NOMO-1 treated with dmso at 0.1 percent for 144 hours (cell line): ENCODE results near the gene CACNA1S.

Experiments used
- DNase-seq: peaks from one replicate; lab custom pipeline; 2025; ENCODE audit not compliant: unreplicated experiment; lab: John Stamatoyannopoulos, UW

Gene CACNA1S

DNA sequence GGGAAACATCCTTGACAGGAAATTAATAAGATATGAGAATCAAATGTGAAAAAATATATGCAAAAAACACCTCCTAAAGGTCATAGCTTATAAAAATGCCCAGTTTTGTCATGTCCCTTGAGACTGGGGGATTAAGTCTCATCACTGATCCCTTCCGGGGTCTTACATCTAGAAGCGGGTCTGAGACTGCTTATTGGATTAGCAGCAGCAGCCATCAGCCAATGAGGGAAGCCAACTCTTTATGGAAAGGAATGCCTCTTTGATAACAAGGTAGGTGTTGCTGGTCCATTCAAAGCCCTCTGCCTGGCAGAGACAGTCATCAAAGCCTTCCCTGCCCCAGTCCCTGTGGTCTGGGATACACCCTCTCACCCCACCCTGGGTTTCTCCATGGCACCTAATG lies 3.9 kb upstream of the CACNA1S start:
- no peak for DNase-seq

DNA sequence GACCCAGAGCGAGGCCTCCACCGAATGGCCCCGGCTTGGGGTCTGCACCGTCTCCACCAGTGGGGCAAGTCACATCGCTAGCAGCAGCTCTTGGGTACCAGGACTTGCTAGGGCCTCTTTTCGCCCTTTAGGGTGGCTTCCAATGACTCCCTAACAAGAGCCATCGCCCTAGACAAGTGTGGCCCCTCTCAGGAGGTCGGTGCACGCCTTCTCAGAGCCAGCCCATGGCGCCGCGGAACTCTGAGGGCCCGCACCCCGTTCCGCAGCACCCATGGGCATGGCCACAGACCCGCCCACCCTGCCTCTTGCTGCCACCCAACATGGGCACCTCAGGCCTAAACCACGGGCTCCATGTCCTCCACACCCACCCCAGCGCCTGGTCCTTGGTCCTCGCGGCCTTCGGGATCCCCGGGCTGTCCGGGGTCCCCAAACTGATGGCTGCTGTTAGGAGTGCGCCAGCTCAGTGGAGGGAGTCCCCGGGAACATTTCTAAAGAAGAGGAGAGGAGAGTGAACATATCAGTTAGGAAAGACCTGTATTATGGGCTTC lies 3.2 kb upstream of the CACNA1S start:
- no peak for DNase-seq

DNA sequence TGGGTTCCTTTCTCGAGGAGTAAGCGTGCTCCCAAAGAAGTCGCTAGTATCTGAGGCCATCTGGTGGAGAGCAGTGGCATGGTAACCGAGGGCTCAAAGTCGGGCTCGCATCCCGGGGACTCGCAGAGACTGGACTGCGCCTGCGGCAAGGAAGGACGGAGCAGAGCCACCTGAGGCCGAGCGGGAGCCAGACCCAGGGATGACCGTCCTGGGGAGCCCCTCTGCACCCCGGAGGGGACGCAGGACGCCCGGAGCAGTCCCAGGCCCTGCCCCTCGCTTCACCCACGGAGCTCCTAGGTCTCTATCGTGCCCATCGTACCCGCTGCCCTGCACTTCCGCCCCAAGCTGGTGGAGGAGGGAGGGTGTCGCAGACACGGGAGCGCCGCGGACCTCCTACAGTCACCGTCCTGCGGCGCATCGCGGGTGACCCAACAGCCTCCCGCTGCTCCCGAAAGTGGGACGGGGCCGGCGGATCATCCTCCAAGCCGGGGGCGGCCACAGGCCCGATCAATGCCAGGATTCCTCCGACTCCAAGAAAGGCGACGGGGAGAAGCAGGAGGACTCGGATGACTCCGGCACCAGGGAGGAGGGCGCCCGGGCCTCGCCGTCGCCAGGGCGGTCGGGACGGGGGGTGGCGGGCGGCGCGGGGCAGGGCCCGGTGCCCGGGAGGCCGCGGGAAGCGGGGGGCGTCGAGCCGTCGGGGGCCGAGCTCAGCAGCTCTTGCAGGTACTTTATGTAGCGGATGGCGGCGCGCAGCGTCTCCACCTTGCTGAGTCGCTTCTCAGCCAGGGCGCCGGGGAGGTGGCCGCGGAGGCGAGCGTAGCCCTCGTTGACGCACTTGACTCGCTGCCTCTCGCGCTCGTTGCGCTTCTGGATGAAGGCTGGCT lies 2.3 kb upstream of the CACNA1S start:
- DNase-seq, result peak; percentile 78

DNA sequence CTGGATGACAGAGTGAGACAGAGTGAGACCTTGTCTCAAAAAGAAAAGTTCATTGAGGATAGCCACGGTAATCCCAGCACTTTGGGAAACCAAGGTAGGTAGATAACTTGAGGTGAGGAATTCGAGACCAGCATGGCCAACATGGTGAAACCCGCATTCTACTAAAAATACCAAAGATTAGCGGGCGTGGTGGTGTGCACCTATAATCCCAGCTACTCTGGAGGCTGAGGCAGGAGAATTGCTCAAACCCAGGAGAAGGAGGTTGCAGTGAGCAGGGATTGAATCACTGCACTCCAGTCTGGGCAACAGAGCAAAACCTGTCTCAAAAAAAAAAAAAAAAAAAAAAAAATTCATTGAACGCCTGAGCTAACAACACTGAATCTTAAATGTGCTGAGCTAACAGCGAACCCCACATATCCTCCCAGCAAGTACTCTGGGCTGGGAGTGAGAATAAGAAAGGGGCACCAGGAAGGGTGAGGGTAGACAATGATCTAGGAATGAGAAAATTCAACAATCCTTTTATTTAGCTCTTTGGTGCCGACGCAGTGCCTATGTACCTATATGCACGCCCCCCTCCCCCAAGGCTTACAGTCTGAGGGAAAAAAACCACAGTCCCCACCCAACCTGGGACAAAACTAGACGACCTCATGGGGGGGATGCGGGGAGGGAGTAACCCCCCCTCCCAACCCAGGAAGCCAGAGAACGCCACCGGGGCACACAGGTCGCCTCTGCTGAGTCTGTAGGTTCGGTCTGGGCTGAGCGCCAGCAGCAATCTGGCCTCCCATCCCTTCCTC lies 1.4 kb upstream of the CACNA1S start:
- no peak for DNase-seq

DNA sequence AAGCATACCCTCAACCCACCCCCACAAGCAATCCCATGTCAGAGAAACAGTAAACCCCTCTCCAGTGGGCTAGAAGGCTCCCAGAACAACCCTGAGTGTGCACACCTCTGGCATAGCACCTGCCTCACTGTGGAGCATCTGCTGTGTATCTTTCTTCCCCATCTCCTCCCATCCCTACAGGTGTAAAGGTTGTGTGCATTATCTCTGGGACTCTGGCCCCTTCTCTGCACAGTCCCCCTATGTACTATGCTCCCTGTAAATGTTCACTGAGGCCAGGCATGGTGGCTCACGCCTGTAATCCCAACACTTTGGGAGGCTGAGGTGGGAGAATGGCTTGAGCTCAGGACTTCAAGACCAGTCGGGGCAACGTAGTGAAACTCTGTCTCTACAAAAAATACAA lies 700 bp upstream of the CACNA1S start:
- DNase-seq, result no peak

DNA sequence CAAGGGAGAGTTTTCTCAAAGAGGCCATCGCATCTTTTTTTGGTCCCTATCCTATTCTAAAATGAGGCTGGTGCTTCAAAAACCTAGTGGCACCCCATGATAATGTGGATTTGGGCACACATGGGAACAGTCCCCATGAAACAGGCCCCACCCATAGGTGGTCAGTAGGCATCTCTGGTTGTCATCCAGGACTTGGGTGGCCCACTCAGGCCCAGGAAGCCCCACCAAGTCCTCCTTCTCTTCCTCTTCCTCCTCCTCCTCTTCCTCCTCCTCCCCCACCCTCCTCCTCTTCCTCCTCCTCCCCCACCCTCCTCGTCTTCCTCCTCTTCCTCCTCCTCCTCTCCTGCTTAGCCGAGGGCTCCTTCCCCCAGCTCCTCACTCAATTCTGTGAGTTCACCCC lies 554 bp downstream of the CACNA1S start:
- DNase-seq, result no peak

DNA sequence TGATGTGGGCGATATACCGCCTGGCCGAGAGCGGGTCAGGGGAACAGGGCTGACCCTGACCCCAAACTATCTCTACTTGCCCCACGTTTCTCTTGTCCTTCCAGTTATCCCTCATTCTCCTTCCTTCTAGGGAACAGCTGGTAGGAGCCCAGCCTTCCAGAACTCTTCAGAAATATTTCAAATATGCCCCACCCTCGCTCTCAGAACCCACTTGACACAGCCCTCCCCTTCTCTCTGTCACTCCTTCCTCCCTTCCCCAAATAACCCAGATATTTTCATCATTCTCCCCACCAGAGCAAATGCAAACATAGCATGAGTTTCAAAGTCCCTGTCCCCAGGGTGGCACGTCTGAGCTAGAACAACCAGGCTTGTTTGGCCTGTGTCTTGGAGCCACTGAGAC lies 1.1 kb downstream of the CACNA1S start:
- DNase-seq, result no peak

DNA sequence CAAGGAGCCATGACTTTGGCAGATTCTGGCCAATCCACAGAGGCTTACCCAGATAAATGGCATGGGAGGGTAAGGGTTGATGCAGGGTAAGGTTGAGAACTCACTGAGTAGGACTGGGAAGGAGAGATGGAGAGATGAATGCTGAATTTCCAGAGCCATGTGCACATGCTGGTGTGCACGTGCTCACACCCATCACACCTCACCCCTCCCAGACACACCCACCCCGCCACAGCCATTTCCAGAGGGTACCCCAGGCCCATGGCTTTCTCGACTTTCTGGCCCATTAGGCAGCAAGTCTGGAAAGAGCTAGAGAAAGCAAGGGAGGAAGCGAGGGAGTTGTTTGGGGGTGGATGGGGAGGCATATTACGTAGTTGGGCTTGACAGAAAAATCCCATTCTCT lies 1.6 kb downstream of the CACNA1S start:
- DNase-seq, result no peak

DNA sequence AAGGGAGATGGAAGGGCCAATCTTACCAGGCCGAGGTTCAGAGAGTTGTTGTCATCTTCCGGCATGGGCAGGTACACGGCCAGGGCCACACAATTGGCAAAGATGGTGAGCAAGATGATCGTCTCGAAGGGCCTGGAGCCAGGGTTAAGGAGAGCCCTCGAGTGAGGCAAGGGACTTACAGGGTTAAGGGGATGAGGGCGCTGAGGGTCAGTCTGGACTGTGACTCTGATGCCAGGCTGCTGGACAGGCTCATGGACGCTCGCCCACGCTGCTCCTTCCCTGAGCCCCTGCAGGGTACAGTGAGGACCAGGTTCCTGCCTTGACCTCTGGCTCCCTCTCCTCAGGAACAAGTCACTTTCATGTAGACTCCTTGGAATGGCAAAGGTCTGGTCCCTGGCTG lies 2.1 kb downstream of the CACNA1S start:
- DNase-seq, result no peak

DNA sequence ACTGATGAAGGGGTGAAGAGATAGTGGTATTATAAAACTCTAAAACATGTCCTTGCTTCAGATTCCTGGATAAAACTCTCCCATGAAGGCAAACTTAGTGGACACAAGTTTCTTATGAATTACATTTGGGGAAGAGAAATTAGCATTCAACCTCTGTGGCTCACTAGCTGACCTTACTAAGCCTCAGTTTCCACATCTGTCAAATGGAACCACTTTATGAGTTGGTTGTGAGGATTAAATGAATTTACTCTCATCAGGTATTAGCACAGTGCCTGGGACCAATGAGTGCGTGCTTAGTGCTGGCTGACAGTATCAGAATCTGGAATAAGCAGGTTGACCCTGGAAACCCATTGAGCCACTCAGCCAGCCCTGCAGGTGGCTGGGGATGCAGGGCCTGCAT lies 2.6 kb downstream of the CACNA1S start:
- DNase-seq, result no peak

DNA sequence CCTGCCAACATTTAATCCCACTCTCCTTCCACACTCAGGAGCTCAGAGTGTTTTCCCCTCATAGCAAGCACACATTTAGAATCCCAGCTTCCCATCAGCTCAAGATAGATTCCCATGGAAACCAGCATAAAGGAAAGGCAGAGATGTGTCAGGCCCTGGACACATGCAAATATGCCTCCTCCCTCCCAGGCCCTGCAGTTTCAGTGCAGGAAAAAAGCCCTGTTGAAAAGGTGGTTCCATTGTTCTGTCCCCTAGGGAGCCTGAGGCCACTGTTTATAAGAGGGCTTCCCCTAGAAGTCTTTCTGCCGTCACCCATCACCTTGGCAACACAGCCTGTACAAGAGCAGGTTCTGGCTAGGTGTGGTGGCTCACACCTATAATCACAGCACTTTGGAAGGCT lies 3.6 kb downstream of the CACNA1S start:
- DNase-seq, result no peak

DNA sequence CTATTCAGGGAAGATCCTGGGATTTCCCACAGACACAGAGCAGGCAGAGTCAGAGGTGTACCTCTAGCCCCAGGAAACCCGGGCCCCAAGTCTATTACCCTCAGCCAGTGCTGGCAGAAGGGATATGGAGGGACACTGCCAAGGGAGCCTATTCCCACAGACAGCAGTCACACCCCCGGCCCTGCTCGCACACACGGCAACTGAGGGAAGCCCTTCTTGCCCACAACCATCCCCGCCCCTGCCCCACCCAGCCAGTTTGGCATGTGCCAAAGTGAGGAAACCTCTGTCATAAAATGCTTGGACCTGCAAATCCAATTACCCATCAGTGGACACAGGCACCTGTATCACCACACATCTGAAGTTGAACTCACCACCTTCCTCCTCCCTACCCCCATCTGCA lies 6.5 kb downstream of the CACNA1S start:
- no peak for DNase-seq

DNA sequence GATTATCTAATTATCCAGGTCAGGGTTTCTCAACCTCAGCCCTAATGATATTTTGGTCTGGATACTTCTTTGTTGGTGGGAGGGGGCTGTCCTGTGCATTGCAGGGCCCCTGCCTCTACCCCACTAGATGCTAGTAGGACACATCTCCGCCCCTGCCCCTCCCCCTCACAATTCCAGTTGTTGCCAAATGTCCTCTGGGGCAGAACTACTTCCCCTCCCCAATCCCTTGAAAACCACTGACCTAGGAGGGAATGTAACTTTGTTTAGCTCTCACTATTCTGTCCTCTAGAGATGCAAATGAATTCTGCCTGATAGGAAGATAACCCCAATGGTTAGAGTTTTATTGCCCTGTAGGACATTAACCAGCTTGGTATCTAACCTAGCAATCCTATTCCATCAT lies 8.1 kb downstream of the CACNA1S start:
- no peak for DNase-seq

DNA sequence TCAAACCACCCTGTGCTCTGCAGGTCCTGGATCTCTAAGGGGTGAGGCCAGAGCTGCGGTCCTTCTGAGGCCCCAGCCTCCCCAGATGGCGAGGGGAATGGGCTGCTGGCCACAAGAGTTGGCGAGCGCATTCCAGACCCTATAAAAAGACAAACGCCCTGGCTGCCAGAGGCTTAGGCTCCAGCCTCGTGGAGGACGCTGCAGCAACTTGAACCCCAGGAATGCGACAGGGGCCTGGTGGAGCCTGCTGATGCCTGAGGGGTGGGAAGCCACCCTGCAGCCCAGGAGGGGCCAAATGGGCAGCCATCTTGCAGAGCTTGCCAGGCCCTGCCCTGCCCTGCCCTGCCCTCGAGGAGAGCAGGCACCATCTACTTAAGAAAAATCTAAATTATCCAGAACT lies 8.6 kb downstream of the CACNA1S start:
- no peak for DNase-seq

DNA sequence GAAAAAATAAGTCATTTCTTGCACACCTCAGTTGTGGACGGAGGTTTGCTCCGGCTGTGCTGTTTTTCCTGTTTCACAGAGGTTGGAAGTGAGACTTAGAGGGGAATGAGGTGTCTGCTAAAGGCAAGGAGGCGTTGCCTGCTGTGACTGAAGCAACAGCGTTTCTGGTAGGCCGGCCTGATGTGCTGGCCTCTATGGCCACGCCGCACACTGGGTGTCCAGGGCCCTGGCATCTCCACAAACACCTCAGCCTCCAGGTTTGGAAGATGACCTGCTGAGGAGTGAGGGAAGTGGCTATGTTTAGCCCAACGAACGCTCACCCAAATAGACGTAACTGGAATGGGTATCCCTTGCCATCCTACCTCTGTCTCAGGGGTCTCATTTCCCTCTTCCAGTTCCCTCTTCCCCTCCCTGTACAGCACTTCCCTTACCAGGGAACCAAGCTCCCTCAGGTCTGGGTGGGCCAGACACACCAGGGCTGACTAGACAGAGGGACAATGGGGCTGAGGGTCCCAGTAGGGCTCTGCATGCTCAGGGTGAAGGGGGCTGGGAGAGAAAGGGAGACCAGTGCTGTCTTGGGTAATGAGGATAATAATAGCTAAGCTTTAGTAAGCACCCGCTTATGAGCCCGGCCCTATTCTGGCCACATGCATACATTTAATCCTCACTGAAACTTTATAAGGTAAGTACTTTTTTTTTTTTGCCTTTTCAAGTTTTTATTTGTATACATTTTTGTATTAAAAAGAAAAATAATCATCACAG lies 11.9 kb downstream of the CACNA1S start:
- no peak for DNase-seq

DNA sequence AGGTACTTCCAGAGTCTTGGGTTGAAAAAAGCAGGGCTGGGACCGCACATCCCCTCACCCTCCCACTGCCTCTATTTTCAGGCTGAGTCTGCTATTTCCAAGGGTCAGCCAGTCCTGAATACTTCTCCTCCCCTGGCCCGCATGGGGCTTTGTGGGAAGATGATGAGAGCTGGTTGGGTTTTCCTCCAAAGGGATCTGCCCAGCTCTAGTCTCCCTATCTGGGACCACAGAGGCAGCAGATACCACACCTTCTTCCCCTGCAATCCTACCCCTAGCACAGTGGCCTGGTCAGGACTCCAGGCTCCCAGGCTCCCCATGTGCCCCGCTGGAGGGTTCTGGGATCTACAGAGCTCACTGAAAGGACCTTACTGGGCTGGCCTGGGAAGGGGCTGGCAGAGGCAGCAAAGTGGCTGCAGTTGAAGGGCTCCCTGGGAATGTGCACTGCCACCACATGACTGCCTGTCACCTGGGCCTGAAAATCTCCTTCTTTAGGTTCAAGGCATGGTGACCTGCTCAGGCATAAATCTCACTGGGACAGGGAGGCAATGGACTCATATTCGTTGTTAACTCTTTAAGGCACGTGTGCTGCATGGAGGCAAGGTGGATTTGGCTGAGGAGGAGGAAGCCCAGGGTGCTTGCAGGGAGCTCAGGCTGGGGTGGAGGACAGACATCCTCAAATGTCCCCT lies 13.1 kb downstream of the CACNA1S start:
- no peak for DNase-seq

DNA sequence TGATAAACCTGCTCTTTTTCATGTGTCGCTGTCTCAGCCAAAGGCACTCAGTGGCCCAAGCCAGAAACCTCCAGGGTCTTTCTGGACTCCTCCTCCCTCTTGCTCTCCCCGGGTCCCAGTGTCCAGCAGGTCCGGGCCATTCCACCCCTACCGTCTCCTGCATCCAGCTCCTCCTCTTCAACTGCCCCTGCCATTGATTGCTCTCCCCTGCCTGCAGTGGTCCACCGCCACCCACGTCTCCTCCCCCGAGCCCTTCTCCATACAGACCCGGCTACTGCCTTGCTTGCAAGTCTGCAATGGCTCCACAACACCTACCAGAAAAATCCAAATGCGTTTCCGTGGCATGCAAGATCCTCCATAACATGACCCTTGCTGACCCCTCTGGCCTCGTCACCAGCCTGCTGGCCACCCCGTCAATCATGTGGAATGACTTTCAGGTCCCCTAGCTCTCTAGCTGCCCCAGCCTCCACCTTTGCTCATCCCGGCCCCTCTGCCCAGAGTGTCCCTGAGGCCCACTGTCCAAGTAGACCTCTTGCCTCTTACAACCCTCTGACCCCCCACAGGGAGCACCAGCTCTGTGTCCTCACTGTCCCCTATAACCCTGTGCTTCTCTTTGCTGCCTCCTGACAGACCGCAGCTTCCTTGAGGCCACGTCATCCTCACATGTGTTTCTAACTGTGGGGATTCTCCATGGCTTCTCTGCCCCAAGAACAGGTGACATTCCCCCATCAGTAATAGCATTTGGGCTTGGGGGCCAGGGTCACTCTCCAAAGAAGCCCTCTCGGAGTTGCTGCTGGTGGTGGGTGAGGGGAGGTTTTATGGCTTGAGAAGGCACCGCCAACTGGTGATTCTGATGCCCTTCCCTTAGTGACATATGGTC lies 15.0 kb downstream of the CACNA1S start:
- no peak for DNase-seq

DNA sequence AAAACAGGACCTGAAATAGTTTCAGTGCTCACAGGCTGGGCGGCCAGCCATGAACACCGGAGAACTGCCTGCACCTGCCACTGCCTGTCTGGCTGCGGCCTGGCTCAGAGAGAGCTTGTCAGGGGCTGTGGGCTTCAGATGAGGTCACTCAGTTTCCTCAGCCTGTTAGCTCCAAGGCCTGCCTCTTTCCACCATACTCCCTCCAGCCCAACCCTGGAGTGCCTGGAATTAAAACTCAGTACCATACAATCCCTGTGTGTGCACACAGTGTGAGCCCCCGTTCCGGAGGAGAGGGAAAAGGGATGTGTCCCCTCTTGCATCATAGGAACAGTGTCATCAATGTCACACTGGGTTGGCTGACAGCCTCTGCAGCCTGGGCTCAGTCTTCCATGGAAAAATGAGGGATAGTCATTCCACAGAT lies 16.2 kb downstream of the CACNA1S start:
- DNase-seq, result no peak

DNA sequence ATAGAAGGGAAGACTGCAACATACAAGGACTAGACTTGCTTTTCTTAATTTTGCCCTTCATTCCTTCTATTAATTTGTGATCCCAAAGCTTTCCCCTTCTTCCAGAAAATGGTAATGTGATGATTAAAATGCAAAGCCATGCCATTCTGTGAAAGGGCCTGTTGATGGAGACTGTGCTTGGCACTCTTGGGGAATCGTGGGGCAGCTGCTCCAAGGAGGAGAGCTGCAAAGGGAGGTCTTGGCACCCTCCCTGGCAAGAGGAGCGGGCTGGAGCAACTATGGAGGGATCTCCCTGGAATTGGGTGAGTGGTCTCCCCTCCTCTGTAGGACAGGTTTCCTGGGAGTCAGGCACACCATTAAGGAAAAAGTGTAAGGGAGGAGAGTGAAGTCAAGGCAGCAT lies 16.6 kb downstream of the CACNA1S start:
- DNase-seq, result no peak

DNA sequence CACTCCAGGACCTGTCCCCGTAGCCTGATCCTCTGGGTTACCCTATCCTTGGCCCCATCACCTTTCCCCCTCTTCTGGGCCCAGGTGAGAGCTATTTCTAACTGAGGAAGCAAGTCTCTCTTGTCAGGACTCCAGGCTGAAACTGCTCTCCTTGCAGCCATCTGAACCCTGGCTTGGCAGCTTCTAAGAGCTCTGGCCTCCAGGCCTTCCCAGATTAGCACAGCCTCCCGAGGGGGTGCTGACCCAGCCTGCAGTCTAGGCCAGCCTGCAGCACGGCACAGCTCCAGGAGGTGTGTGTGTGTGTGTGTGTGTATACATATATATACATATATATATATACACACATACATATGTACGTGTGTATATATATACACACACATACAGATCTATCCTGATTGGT lies 17.4 kb downstream of the CACNA1S start:
- DNase-seq, result no peak
